WTC11 (cell line): ENCODE results near the gene SPOCD1. TPM values are rescaled to one million over a fixed set of nuclear protein-coding genes. Genes with fewer than 3 reads are reported as not detected.

Source experiments
- ATAC-seq: fragments of 200-7000 bp; cut with Tn5 transposase; 2 replicates; pipeline ENCODE4 v1.10.0; 2021; ENCODE audit warnings: mild to moderate bottlenecking, moderate library complexity
- CTCF ChIA-PET: fragments of 300-600 bp; sonication (Branson Sonifier 250); formaldehyde crosslinking; loops from one replicate; lab custom pipeline; 2021; ENCODE audit warnings: antibody characterized with exemption; lab: Charles Lee
- POLR2A ChIA-PET: fragments of 350-600 bp; sonication (Branson Sonifier 250); formaldehyde crosslinking; loops from one replicate; lab custom pipeline; 2021; ENCODE audit warnings: antibody characterized with exemption; lab: Charles Lee
- DNase-seq: peaks from one replicate; pipeline ENCODE4 v3.0.0; 2021; ENCODE audit warnings: low spot score
- H3K27ac Mint-ChIP-seq: 2 replicates; pipeline ENCODE4 v1.8.0; 2021; ENCODE audit warnings: mixed read lengths
- H3K27me3 Mint-ChIP-seq: 2 replicates; pipeline ENCODE4 v1.8.0; 2021; ENCODE audit warnings: low read depth, mild to moderate bottlenecking, moderate library complexity, mixed read lengths
- H3K36me3 Mint-ChIP-seq: 2 replicates; pipeline ENCODE4 v1.8.0; 2021; ENCODE audit warnings: mixed read lengths
- H3K4me1 Mint-ChIP-seq: 2 replicates; pipeline ENCODE4 v1.8.0; 2022; ENCODE audit warnings: mixed read lengths
- H3K4me3 Mint-ChIP-seq: 2 replicates; pipeline ENCODE4 v1.8.0; 2021; ENCODE audit warnings: mild to moderate bottlenecking, moderate library complexity, mixed read lengths
- H3K9me3 Mint-ChIP-seq: 2 replicates; pipeline ENCODE4 v1.8.0; 2021; ENCODE audit warnings: mixed read lengths
- ATF6 ChIP-seq: sonication (generic); formaldehyde crosslinking; IDR thresholded peaks from 2 replicates; pipeline ENCODE4 v1.8.1; 2023; ENCODE audit warnings: mild to moderate bottlenecking, missing genetic modification reagents
- CDX4 ChIP-seq: fragments of 250-450 bp; sonication (Bioruptor Pico); IDR thresholded peaks from 2 replicates; pipeline ENCODE4 v1.9.0; 2021; ENCODE audit warnings: moderate library complexity, mild to moderate bottlenecking, inconsistent platforms, borderline replicate concordance
- CTCF ChIP-seq: fragments of 200-600 bp; IDR thresholded peaks from 2 replicates; pipeline ENCODE4 v1.8.0; 2022; ENCODE audit warnings: antibody characterized with exemption
- JAZF1 ChIP-seq: fragments of 250-450 bp; sonication (Bioruptor Pico); IDR thresholded peaks from 2 replicates; pipeline ENCODE4 v1.9.0; 2021; ENCODE audit warnings: moderate library complexity, mild to moderate bottlenecking, inconsistent platforms
- MLX ChIP-seq: sonication (generic); formaldehyde crosslinking; IDR thresholded peaks from 2 replicates; pipeline ENCODE4 v1.8.1; 2023; ENCODE audit warnings: mild to moderate bottlenecking, missing genetic modification reagents, moderate library complexity
- NFE2L1 ChIP-seq: sonication (generic); formaldehyde crosslinking; IDR thresholded peaks from 2 replicates; pipeline ENCODE4 v1.8.1; 2023; ENCODE audit warnings: missing genetic modification reagents
- NR1H2 ChIP-seq: sonication (generic); formaldehyde crosslinking; IDR thresholded peaks from 2 replicates; pipeline ENCODE4 v1.9.0; 2021; ENCODE audit warnings: mild to moderate bottlenecking, moderate library complexity, missing genetic modification reagents
- SP1 ChIP-seq: sonication (generic); formaldehyde crosslinking; conservative IDR thresholded peaks from 2 replicates; pipeline ENCODE4 v1.8.1; 2022; ENCODE audit warnings: missing genetic modification reagents
- TEAD1 ChIP-seq: sonication (generic); formaldehyde crosslinking; IDR thresholded peaks from 2 replicates; pipeline ENCODE4 v1.8.0; 2022; ENCODE audit warnings: mild to moderate bottlenecking, missing genetic modification reagents
- TP53 ChIP-seq: sonication (generic); formaldehyde crosslinking; IDR thresholded peaks from 2 replicates; pipeline ENCODE4 v1.8.1; 2023; ENCODE audit warnings: mild to moderate bottlenecking, missing genetic modification reagents
- USF2 ChIP-seq: sonication (generic); formaldehyde crosslinking; IDR thresholded peaks from 2 replicates; pipeline ENCODE4 v1.8.1; 2023; ENCODE audit warnings: mild to moderate bottlenecking, missing genetic modification reagents, moderate library complexity
- ZNF317 ChIP-seq: sonication (generic); formaldehyde crosslinking; IDR thresholded peaks from 2 replicates; pipeline ENCODE4 v1.8.1; 2023; ENCODE audit warnings: low read depth, mild to moderate bottlenecking, moderate library complexity, missing genetic modification reagents, borderline replicate concordance
- ZNF423 ChIP-seq: fragments of 250-450 bp; sonication (Bioruptor Pico); IDR thresholded peaks from 2 replicates; pipeline ENCODE4 v2.1.2; 2022; ENCODE audit warnings: mild to moderate bottlenecking, moderate library complexity
- ZNF425 ChIP-seq: fragments of 250-450 bp; sonication (Bioruptor Pico); conservative IDR thresholded peaks from 2 replicates; pipeline ENCODE4 v1.9.0; 2021; ENCODE audit warnings: mild to moderate bottlenecking
- ZNF532 ChIP-seq: fragments of 250-450 bp; sonication (Bioruptor Pico); IDR thresholded peaks from 2 replicates; pipeline ENCODE4 v1.9.0; 2021; ENCODE audit warnings: mild to moderate bottlenecking, borderline replicate concordance
- total RNA-seq: library from RNA; stranded (reverse); gene quantifications from 3 replicates; pipeline ENCODE4 v1.2.3, GENCODE V29; 2021

SPOCD1 gene
- total RNA-seq, 1 experiment from 2014 or later = 3.0 TPM

GRCh38 chr1:31861346-31861745 is 45.5 kb upstream of the SPOCD1 start:
- POLR2A ChIA-PET = no interaction called here
- Mint-ChIP-seq H3K4me1 (no peaks in the 10 kb centered on the region), H3K36me3 (no peaks in the 10 kb centered on the region), H3K27ac (no peak overlapping the region), H3K27me3 (no peaks in the 10 kb centered on the region), H3K4me3 (no peak overlapping the region), H3K9me3 (no peaks in the 10 kb centered on the region; the same call in 1 of the 2 replicates)
- CTCF ChIA-PET = interaction anchor here (0.7 to 1.3 kb wide), 3 partner anchors 31 to 103 kb away, joined by 3 to 5 read pairs (median 5); no protein-coding TSS in a partner anchor
- DNase-seq (no peak), ATAC-seq (no peak)
- TF ChIP-seq TEAD1 (no peak), MLX (CRISPR knock-in tag) (no peak), NFE2L1 (no peak)

- Mint-ChIP-seq H3K36me3 (no peaks in the 10 kb centered on the region), H3K4me3 (no peak overlapping the region), H3K4me1 (no peaks in the 10 kb centered on the region), H3K27me3 (no peaks in the 10 kb centered on the region), H3K9me3 (no peaks in the 10 kb centered on the region; the same call in 1 of the 2 replicates), H3K27ac (no peak overlapping the region)
- ATAC-seq (no peak), DNase-seq (no peak)
- CTCF ChIA-PET = interaction anchor here (0.7 to 1.3 kb wide), 2 partner anchors 30 to 71 kb away, joined by 3 to 5 read pairs; no protein-coding TSS in a partner anchor
- TF ChIP-seq ZNF425 (CRISPR knock-in tag) (no peak), CTCF (no peak), JAZF1 (no peak), ZNF423 (CRISPR knock-in tag) (no peak), NR1H2 (CRISPR knock-in tag) (no peak), CDX4 (no peak), USF2 (no peak)
- POLR2A ChIA-PET = no interaction called here
These were observed 44.8 kb upstream of the SPOCD1 start for GRCh38 chr1:31860581-31860980.

- no peak overlapping the region for H3K4me3 Mint-ChIP-seq
- no peaks in the 10 kb centered on the region for H3K4me1 Mint-ChIP-seq
- H3K36me3 Mint-ChIP-seq = no peaks in the 10 kb centered on the region
- no peak for ATAC-seq
- no peaks in the 10 kb centered on the region for H3K27me3 Mint-ChIP-seq
- no peak overlapping the region for H3K27ac Mint-ChIP-seq
- DNase-seq = no peak
- no peaks in the 10 kb centered on the region for H3K9me3 Mint-ChIP-seq
- CTCF ChIA-PET = interaction anchor here (2.6 kb wide), 1 partner anchor 104 kb away, joined by 9 read pairs; no protein-coding TSS in a partner anchor
- POLR2A ChIA-PET = interaction anchor here (0.6 kb wide), 1 partner anchor 91 kb away, joined by 4 read pairs; no protein-coding TSS in a partner anchor
- TF ChIP-seq TP53 (CRISPR knock-in tag) (no peak), ATF6 (CRISPR knock-in tag) (no peak), TEAD1 (no peak), SP1 (no peak), ZNF532 (CRISPR knock-in tag) (no peak), ZNF317 (CRISPR knock-in tag) (no peak)
These were observed 43.9 kb upstream of the SPOCD1 start for GRCh38 chr1:31859719-31860118.
